Activated CD8-positive, alpha-beta memory T cell treated with anti-CD3 and anti-CD28 coated beads, Interleukin-2, amount 50 U/mL, for 1 hour (primary cell): ENCODE measurements around the gene ADGRD1.

ENCODE experiments used
- DNase-seq: peaks from one replicate; pipeline ENCODE4 v3.0.0-alpha.2; 2020; ENCODE audit errors: extremely low read depth

Gene ADGRD1

DNA sequence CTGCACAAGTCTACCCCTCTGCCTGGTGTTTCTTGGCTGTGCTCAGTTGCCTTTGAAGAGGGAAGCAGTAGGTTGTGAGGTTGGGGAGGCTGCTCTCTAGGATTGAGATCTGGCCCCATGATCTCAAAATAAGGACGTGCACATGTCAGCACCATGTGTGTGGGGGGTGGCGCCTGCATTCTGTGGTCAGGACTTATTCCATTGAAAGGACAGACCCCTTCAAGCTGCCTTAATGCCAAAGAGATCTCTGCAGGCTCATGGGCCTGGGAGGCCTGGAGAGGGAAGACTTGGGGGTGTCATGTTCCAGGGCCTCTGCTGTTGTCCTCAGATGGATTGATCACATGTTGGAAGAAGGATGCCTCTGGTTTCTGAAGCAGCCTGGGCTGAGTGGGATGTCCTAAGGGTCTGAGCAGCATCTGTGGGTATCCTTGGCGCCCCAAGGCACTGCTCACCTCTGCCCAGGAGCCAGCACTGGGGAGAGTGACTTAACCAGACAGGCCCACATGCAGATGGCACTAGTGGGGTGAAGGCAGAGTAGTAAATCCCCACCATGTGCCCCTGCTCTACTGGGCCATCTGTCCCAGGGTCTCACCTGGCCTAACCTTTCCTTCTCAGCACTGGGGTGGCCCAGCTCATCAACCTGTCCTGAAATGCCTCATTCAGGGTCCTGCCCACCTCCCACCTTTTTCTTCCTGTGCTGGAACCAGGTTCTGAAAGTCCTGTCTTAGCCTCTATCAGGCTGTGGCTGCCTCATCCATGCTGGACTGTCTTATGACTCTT, 118.9 kb downstream of the ADGRD1 start:
- no peak for DNase-seq

GRCh38 chr12:131074221-131075083, 120.7 kb downstream of the ADGRD1 start:
- DNase-seq: no peak

- DNase-seq: no peak
These were observed 121.5 kb downstream of the ADGRD1 start for GRCh38 chr12:131075194-131075593.

- no peak for DNase-seq
These were observed 121.9 kb downstream of the ADGRD1 start for GRCh38 chr12:131075611-131076010.

DNA sequence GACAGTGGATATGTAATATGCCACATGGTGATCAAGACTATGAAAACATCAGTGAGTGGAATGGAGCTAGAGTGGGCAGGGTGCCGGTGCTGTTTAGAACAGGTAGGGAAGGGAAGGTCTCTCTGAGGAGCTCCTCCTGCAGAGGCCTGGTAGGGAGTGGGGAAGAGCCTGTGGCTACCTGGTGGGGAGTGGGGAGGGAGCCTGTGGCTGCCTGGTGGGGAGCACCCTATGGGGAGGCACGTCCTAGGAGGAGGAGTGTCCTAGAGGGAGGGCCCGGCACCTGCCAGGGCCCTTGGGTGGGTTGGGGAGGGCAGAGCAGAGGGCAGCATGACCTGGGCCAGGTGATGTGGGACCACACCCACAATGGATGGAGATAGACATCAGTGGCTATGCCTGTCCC, 122.6 kb downstream of the ADGRD1 start:
- DNase-seq: no peak

DNA sequence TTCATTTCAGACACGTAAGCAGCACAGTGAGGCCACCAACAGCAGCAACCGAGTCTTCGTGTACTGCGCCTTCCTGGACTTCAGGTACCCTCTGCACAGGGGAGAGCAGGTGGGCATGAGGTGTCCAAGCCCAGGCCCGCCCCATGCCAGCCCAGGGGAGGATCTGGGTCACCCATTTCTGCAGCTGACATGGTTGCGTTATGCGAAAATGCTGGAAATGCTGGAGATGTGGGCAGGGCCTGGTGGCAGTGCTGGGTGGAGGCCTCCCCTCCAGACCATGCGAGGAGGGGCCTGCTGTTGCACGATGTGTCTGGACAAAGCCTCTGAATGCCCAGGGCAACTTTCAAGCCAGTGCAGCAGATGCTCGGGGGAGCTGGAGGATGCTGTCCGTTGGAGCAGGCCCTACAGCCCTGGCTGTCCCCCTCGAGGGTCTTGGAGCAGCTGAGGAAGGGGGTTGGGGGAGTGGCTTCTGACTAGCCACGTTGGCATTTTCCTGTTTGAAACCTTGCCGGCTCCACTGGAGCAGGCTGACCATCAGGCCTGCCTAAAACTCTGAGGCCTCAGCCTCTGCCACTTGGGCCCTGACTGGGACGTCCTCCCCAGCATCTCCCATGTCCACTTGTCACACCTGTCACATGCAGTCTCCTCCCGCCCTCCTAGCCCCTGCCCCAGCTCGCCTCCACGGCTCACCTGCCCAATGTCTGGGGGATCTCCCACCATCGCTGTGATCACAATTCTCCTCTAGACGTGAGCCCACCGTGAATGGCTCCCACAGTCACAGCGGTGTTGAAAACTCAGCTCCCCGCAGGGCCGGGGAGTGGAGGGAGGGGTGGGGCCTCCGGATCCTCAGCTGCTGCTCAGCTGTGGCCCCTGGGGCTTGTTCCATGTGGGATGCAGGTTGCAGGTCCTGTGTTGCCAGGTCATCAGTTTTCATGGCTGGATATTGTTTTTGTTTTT, 123.4 kb downstream of the ADGRD1 start:
- DNase-seq: no peak

- no peak for DNase-seq
These were observed 124.3 kb downstream of the ADGRD1 start for GRCh38 chr12:131077931-131078391.

DNA sequence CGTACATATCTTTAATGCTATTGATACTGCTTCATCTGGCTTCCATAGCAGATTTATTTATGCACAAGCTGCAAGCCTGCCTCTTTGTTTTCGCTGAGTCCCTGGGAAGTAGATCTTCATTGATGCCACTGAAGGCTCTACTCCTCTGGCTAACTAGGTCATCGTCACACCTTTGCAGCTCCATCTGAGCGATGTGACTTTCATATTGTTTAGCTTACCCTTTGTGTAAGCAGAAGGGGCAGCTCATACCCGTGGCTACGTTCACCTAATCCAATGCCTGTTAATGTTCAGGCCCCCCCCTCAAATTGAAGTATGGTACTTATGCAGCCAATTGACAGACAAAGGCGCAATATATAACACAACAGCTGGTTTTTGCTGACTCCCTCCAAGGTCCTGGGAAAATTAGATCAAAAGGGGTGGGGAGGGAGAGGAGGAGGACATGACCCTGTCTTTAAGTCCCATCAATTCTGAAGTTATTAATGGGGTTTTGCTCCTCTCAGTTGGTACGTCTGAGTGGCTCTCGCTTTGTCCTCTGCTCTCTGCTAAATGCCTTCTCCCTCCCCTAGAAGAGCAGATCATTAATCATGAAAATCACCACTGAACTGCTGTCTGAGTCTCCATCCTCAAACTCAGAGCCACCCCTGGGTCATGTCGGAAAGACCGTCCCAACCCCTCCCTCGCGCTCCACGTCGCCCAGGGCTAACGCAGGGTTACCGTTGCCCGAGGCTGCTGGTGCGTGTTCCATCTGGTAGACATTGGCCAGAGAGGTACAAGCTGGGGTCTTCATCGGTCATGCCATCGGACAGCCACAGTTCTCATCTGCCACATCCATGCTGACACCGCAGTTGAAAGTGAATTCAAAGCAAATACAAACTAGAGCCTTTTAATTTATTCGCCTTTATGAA, 128.8 kb downstream of the ADGRD1 start:
- DNase-seq: no peak

DNA sequence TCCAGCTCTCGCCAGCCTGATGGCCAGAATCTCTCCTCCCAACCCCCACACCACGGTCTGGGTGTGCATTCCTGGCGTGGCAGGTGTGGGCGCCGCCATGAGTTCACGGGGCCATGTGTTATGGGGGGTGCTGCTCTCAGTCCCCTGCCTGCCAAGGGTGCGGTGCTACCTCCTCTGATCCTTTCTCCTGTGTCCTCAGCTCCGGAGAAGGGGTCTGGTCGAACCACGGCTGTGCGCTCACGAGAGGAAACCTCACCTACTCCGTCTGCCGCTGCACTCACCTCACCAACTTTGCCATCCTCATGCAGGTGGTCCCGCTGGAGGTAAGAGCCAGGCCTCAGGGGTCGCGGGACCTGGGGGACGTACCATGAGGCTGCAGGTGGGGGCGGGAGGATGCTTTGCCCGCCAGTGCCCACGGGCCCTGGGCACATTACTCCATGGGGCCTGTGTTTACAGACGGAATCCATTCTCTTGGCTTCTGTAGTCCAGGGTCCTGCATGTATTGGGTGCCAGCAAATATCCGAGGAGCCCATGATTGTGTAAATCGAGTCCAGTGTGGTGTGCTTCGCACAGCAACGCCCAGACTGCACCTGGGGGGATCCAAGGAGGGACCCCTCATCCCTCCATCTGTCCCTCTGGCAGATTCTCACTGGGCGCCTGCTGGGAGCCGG, 130.8 kb downstream of the ADGRD1 start:
- DNase-seq: no peak

DNA sequence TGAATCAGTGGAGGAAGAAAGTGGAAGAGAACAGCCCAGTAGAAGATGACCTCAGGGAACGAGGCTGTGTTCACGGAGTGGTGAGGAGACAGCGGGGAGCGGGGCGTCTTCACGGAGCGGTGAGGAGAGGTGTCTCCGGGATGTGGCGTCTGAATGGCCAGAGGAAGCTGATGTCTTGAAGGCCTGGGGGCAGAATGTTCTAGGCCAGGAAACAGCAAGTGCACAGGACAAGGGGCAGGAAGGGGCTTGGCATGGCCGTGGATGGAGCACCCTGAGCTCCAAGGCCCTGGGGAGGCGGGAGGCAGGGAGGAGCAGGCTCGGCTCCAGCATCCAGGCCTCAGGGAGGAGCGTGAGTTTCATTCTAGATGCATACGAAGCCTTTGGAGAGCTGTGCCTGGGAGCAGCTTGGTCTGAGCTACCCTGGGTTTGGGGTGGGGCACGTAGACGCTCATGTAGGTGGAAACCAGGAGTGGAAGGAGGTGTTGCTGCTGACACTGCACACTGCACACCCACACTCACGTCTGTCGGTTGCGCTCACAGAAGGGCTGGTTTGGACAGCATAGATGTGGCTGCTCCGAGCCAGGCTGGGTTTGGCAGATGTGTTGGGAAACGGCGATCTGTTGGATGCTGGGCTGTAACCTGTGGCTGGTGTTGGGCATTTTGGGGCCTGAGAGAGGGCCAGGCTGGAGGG, 131.6 kb downstream of the ADGRD1 start:
- DNase-seq: no peak

DNA sequence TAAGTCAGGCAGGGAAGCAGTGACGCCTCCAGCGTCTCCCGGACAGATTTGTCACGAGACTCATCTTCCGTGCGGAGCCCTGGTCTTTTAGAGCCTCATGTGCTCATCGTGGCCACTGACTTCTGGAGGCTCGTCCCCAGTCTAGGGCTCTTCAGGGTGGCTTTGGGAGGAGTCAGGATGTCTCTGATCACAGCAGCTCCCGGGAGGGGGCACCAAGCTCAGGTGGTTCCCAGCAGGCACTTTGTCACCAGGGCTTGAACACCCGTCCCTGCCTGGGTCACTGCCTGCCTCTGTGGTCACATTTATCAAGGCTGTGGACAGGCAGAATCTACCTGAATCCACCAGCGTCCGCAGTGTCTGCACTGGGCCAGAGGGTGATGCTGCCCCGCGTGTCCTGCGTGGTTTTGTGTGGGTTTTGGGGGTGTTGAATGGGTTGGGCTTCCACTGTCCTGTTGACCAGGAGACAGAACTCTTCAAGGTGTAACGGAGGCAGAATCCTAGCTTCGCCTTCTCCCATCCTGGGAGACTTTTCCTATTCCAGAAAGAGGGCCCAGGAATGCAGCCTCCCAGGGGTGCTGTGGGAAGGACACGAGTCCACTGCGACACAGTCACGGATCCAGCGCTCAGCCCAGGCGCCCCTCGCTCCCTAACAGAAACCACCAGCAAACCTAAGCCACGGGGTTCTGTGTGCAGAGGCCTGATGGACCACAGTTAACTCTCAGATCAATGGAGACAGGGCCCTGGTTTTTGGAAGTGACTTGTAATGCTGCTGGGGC, 132.3 kb downstream of the ADGRD1 start:
- no peak for DNase-seq

DNA sequence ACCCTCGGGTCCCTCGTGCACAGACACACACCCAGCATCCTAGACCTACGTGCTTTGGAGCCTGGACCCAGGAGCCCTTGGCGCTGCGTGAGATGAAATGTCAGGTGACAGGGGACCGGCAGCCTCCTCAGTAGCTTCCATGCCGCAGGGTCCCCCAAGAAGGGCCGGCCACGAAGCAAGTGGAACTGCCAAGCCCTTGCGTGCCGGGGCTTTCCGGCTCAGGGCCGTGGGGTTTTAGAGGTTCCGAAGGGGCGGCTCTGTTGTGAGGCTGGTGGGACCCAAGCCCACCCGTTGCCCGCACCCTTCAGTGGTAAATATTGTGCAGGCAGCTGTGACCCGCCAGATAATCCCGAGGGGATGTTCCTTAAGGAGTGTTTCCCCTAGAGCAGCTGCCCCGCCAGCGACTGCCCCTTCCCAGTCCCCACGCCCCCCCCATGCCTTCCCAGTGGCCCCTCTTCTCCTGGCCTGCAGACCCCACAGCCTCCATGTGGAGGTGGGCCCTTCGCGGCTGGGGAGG, 133.7 kb downstream of the ADGRD1 start:
- DNase-seq: no peak

GRCh38 chr12:131087991-131088700, 134.4 kb downstream of the ADGRD1 start:
- no peak for DNase-seq

GRCh38 chr12:131088701-131089530, 135.2 kb downstream of the ADGRD1 start:
- DNase-seq: no peak

GRCh38 chr12:131089531-131090273, 136.0 kb downstream of the ADGRD1 start:
- no peak for DNase-seq
